ENCODE results near the gene RER1.

The RER1 gene

GRCh38 chr1:2391931-2392509 lies 379 bp downstream of the RER1 start:
- CTCF ChIA-PET: interaction anchor here (0.8 to 1.9 kb wide), 10 partner anchors 9 to 197 kb away, joined by 3 to 15 read pairs (median 4); partner anchors contain the start of gene FAAP20
- no peak for TF ChIP-seq CTCF (IDR thresholded peaks at IDR 0.05; ENCODE audit: control extremely low read depth, extremely low read depth, low read depth, missing control alignments)
- POLR2A ChIA-PET: interaction anchor here (0.8 to 1.0 kb wide), 3 partner anchors 15 to 21 kb away, joined by 3 to 9 read pairs (median 4); partner anchors contain the start of gene PEX10
- DNase-seq (ENCODE audit: extremely low spot score): no peak

DNA sequence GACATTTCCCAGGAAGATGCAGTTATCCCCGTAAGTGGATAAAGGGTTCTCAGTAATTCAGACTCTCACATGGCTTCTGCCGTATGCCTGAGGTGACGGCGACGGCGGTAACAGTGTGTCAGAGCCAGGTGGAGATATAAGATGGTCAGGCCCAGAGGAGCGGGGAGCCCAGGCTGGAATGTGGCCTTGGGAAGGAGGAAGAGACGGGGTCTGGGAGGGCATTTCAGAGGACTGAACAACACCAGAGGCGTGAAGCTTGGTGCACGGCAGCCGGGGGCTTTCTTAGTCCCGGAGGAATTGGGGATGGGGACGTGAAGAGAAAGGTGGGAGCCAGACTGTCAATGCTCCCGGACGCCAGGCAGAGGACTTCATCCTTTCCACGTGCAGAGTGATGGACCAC lies 1.0 kb downstream of the RER1 start:
- CTCF ChIA-PET: interaction anchor here (1.6 to 1.8 kb wide), 2 partner anchors 18 to 197 kb away, joined by 5 to 11 read pairs; partner anchors contain the start of gene FAAP20
- no peak for TF ChIP-seq CTCF (IDR thresholded peaks at IDR 0.05; ENCODE audit: control extremely low read depth, extremely low read depth, low read depth, missing control alignments)
- DNase-seq (ENCODE audit: extremely low spot score): no peak
- POLR2A ChIA-PET: no interaction called here

DNA sequence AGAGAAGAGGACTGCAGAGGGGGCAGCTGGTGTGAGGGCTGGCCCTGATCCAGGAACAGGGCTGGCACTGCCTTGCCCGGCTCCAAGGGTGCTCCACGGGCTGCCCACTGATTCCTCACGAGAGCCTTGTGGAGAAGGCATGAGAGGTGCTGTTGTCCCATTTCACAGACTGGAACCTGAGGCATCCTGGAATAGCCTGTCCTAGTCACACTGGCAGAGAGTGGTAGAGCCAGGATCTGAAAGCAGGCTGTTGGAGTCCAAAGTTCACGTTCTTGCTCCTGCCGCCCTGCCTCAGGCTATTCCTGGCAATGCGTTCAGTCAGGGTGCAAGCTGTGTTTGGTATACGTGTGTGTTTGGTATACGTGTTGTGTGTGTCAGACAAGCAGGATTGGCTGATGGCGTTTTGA lies 1.8 kb downstream of the RER1 start:
- POLR2A ChIA-PET: no interaction called here
- CTCF ChIA-PET: interaction anchor here (0.8 to 1.6 kb wide), 5 partner anchors 11 to 198 kb away, joined by 3 to 5 read pairs (median 3); partner anchors contain the start of gene PEX10
- TF ChIP-seq CTCF (IDR thresholded peaks at IDR 0.05; ENCODE audit: control extremely low read depth, extremely low read depth, low read depth, missing control alignments): no peak

GRCh38 chr1:2394220-2394619 lies 2.6 kb downstream of the RER1 start:
- ChIA-PET POLR2A (interaction anchor here (0.5 kb wide), 1 partner anchor 485 kb away, joined by 3 read pairs; no protein-coding TSS in a partner anchor), CTCF (interaction anchor here (1.1 to 1.6 kb wide), 4 partner anchors 12 to 198 kb away, joined by 3 to 5 read pairs (median 3); no protein-coding TSS in a partner anchor)
- TF ChIP-seq CTCF (IDR thresholded peaks at IDR 0.05; ENCODE audit: control extremely low read depth, extremely low read depth, low read depth, missing control alignments): no peak
- no peak for DNase-seq (ENCODE audit: extremely low spot score)

More for the DNA sequence above, 1.8 kb downstream of the RER1 start:
- DNase-seq (ENCODE audit: extremely low spot score): no peak

DNA sequence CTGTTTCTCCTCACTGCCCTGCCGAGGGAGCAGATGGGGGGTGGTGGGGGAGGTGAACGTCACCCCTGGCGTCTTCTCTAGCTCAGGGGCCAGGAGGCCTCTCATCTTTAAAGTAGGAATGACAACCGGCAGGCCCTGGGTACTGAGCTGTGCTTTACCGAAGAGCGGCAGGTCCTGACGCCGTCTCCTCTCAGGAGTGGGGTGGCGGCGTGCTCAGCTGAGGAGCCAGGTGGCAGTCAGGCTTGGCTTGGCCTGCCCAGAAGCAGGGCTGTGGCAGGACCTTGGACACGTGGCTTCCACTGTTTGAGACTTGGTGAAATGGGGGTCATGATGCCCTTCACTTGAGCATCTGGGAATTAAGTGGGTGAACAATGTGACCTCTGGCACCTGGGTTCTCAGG lies 3.1 kb downstream of the RER1 start:
- CTCF ChIA-PET: interaction anchor here (1.1 to 1.6 kb wide), 3 partner anchors 12 to 199 kb away, joined by 3 read pairs; no protein-coding TSS in a partner anchor
- POLR2A ChIA-PET: interaction anchor here (0.5 kb wide), 1 partner anchor 486 kb away, joined by 3 read pairs; no protein-coding TSS in a partner anchor
- no peak for DNase-seq (ENCODE audit: extremely low spot score)
- TF ChIP-seq CTCF (IDR thresholded peaks at IDR 0.05; ENCODE audit: control extremely low read depth, extremely low read depth, low read depth, missing control alignments): no peak

- ChIA-PET POLR2A (no interaction called here), CTCF (interaction anchor here (0.9 to 2.1 kb wide), 4 partner anchors 12 to 199 kb away, joined by 3 to 7 read pairs (median 4); no protein-coding TSS in a partner anchor)
- DNase-seq (ENCODE audit: extremely low spot score): no peak
- TF ChIP-seq CTCF (IDR thresholded peaks at IDR 0.05; ENCODE audit: control extremely low read depth, extremely low read depth, low read depth, missing control alignments): no peak
Measured at GRCh38 chr1:2395245-2395644, 3.6 kb downstream of the RER1 start.

Data from GM10248 (cell line).